CD4-positive, alpha-beta T cell (primary cell): ENCODE measurements around the gene XYLT1. TPM values are rescaled to one million over a fixed set of nuclear protein-coding genes. Genes with fewer than 3 reads are reported as not detected.

Experiments used
- ATAC-seq: fragments of 200-7000 bp; cut with Tn5 transposase; one replicate; pipeline ENCODE4 v1.10.0; 2022; ENCODE audit warnings: mild to moderate bottlenecking; ENCODE audit not compliant: poor library complexity
- CTCF ChIA-PET: fragments of 350-600 bp; sonication (Branson Sonifier 250); formaldehyde crosslinking; loops from one replicate; lab custom pipeline; 2021; ENCODE audit warnings: antibody characterized with exemption, inconsistent platforms; lab: Charles Lee
- POLR2A ChIA-PET: fragments of 350-600 bp; sonication (Branson Sonifier 250); formaldehyde crosslinking; loops from one replicate; lab custom pipeline; 2021; ENCODE audit warnings: antibody characterized with exemption, inconsistent platforms; lab: Charles Lee
- DNase-seq, 14 experiments: peaks; one replicate each; pipeline ENCODE4 v3.0.0-alpha.2; 2013 to 2020; ENCODE audit warnings: mixed read lengths in 2 of 14
- H3K27ac ChIP-seq, 2 donors: one replicate each; pipeline versions ENCODE4 v1.5.1 to v1.7.0; 2013; ENCODE audit warnings: low read length in 2 of 2, low read depth in 1 of 2, mild to moderate bottlenecking in 1 of 2
- H3K27me3 ChIP-seq, 2 experiments: 1 replicate in 1 of 2; 2 replicates in 1 of 2; pipeline versions ENCODE4 v1.6.1 to v1.7.0; 2013; ENCODE audit warnings: low read length in 2 of 2, control low read depth in 1 of 2, mild to moderate bottlenecking in 1 of 2, moderate library complexity in 1 of 2; ENCODE audit not compliant: insufficient read depth in 2 of 2, control insufficient read depth in 1 of 2
- H3K36me3 ChIP-seq: one replicate; pipeline ENCODE4 v1.6.1; 2013; ENCODE audit warnings: low read length, control low read depth; ENCODE audit not compliant: insufficient read depth
- H3K4me1 ChIP-seq: one replicate; pipeline ENCODE4 v1.6.1; 2013; ENCODE audit warnings: low read length, control low read depth; ENCODE audit not compliant: insufficient read depth
- H3K4me3 ChIP-seq: one replicate; pipeline ENCODE4 v1.5.1; 2013; ENCODE audit warnings: mild to moderate bottlenecking, low read length, moderate library complexity
- H3K9me3 ChIP-seq, 2 experiments: 1 replicate in 1 of 2; 2 replicates in 1 of 2; pipeline versions ENCODE4 v1.6.1 to v1.7.0; 2013; ENCODE audit warnings: low read length in 2 of 2, mild to moderate bottlenecking in 2 of 2, control low read depth in 1 of 2, moderate library complexity in 1 of 2; ENCODE audit not compliant: control insufficient read depth in 1 of 2, insufficient read depth in 1 of 2
- H3K27ac Mint-ChIP-seq: one replicate; pipeline ENCODE4 v1.8.0; 2020; ENCODE audit warnings: mixed read lengths
- H3K27me3 Mint-ChIP-seq: one replicate; pipeline ENCODE4 v1.8.0; 2021; ENCODE audit warnings: mixed read lengths
- H3K36me3 Mint-ChIP-seq: one replicate; pipeline ENCODE4 v1.8.0; 2021; ENCODE audit warnings: low read depth, mixed read lengths
- H3K4me1 Mint-ChIP-seq: one replicate; pipeline ENCODE4 v1.8.0; 2021; ENCODE audit warnings: low read depth, mixed read lengths
- H3K4me3 Mint-ChIP-seq: one replicate; pipeline ENCODE4 v1.8.0; 2020; ENCODE audit warnings: mild to moderate bottlenecking, mixed read lengths
- H3K9me3 Mint-ChIP-seq: one replicate; pipeline ENCODE4 v1.8.0; 2020; ENCODE audit warnings: mixed read lengths
- intact Hi-C, 2 experiments: fragments of 100-400 bp; cut with DNase I in 1 of 2; cut with micrococcal nuclease in 1 of 2; formaldehyde crosslinking; loops; one replicate each; pipeline versions ENCODE4 v1.15.1 to v1.9.0; 2023 to 2025; cut with DNase I, micrococcal nuclease
- total RNA-seq, 174 experiments: library from RNA in 2 of 174; stranded (reverse) in 2 of 174; gene quantifications; one replicate each; pipeline ENCODE4 v1.2.3 and lab custom pipeline; 2021 to 2026
- TF ChIP-seq, protein P1 (sequence below): fragments of 200-600 bp; IDR thresholded peaks from one replicate; pipeline ENCODE4 v1.8.0; 2022; ENCODE audit warnings: antibody characterized with exemption, mild to moderate bottlenecking

Gene XYLT1
- total RNA-seq, 2 experiments from 2014 or later, result 26.0 to 27.1 TPM

DNA sequence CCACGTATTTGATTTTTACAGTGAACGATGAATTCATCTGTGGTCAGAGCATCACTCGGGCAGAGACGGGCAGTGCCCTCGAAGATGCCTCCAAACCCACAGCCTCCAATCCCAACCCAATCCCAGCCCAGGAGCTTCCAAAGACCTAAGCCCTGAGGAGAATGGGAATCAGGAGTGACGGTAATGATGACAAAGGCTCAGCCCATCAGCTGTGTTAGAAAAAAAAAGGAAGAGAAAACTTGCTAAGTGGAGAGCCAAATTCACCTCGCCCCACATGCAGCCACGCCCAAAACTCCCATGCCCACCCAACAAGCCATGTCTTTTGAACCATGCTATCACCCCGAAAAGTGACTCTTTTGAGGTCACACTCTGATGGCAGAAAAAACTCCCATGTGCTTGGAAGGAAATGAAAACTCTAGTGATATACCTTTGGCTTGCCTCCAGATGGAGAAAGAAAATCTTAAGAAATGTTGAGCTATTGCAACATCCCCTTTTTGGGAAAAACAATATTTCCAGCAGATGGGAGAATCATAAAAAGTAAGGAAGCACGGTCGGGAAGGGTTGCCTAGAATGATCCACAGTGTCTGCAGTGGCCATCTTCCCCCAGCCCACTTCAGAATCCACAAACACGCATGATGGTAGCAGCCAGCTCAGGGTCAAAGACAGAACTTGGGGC lies 37.7 kb downstream of the XYLT1 start:
- ATAC-seq (no peak), DNase-seq (no peak)
- H3K27ac ChIP-seq, result no peak overlapping the region
- intact Hi-C loops, result no loop called here
- H3K4me3 ChIP-seq, result no peak overlapping the region
- no peaks in the 10 kb centered on the region for H3K27me3 ChIP-seq
- H3K4me1 ChIP-seq, result peaks cover 3% of the 10 kb centered on the region
- ChIA-PET CTCF (interaction anchor here (0.7 kb wide), 1 partner anchor 298 kb away, joined by 3 read pairs; no protein-coding TSS in a partner anchor), POLR2A (interaction anchor here (1.0 kb wide), 1 partner anchor 18 kb away, joined by 3 read pairs; no protein-coding TSS in a partner anchor)
- Mint-ChIP-seq H3K4me3 (no peak overlapping the region), H3K9me3 (no peaks in the 10 kb centered on the region), H3K27me3 (no peaks in the 10 kb centered on the region), H3K4me1 (peaks cover 42% of the 10 kb centered on the region), H3K27ac (no peak overlapping the region), H3K36me3 (peaks cover 5% of the 10 kb centered on the region)
- TF ChIP-seq, protein P1, sequence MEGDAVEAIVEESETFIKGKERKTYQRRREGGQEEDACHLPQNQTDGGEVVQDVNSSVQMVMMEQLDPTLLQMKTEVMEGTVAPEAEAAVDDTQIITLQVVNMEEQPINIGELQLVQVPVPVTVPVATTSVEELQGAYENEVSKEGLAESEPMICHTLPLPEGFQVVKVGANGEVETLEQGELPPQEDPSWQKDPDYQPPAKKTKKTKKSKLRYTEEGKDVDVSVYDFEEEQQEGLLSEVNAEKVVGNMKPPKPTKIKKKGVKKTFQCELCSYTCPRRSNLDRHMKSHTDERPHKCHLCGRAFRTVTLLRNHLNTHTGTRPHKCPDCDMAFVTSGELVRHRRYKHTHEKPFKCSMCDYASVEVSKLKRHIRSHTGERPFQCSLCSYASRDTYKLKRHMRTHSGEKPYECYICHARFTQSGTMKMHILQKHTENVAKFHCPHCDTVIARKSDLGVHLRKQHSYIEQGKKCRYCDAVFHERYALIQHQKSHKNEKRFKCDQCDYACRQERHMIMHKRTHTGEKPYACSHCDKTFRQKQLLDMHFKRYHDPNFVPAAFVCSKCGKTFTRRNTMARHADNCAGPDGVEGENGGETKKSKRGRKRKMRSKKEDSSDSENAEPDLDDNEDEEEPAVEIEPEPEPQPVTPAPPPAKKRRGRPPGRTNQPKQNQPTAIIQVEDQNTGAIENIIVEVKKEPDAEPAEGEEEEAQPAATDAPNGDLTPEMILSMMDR, result no peak
- H3K36me3 ChIP-seq, result peaks cover 9% of the 10 kb centered on the region
- no peaks in the 10 kb centered on the region for H3K9me3 ChIP-seq

DNA sequence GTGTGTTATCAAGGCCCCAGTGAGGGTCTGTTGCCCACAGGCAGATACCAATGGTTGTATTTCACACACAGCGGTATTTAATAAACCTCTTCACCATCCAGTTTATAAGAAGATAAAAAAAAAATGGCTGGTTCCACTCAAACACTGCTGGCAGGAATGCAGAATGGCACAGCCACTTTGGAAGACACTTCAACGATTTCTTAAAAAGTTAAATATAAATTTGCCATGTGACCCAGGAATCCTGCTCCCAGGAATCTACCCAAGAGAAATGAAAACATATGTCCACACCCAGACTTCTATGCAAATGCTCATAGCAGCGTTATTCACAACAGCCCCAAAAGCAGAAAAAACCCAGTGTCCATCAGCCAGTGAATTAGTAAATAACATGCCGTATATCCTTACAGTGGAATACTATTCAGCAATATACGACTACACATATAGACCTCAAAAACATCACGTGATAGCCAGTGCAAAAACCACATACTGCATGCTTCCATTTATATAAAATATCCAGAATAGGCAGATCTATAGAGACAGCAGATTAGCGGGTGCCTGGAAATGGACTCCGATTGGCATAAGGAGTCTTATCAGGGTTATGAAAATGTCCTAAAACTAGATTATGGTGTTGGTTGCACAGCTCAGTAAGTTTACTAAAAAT lies 38.7 kb downstream of the XYLT1 start:
- no peak overlapping the region for H3K27ac ChIP-seq
- no peaks in the 10 kb centered on the region for H3K27me3 Mint-ChIP-seq
- POLR2A ChIA-PET, result no interaction called here
- no peaks in the 10 kb centered on the region for H3K27me3 ChIP-seq
- H3K4me1 ChIP-seq, result peaks cover 3% of the 10 kb centered on the region
- DNase-seq (no peak), ATAC-seq (no peak)
- peaks cover 33% of the 10 kb centered on the region for H3K4me1 Mint-ChIP-seq
- no peak overlapping the region for H3K4me3 Mint-ChIP-seq
- peaks cover 9% of the 10 kb centered on the region for H3K36me3 ChIP-seq
- no peak overlapping the region for H3K4me3 ChIP-seq
- TF ChIP-seq, protein P1, result no peak
- no peaks in the 10 kb centered on the region for H3K9me3 ChIP-seq
- peaks cover 5% of the 10 kb centered on the region for H3K36me3 Mint-ChIP-seq
- intact Hi-C loops, result no loop called here
- no peaks in the 10 kb centered on the region for H3K9me3 Mint-ChIP-seq
- no peak overlapping the region for H3K27ac Mint-ChIP-seq
- CTCF ChIA-PET, result interaction anchor here (0.7 kb wide), 1 partner anchor 297 kb away, joined by 3 read pairs; no protein-coding TSS in a partner anchor

DNA sequence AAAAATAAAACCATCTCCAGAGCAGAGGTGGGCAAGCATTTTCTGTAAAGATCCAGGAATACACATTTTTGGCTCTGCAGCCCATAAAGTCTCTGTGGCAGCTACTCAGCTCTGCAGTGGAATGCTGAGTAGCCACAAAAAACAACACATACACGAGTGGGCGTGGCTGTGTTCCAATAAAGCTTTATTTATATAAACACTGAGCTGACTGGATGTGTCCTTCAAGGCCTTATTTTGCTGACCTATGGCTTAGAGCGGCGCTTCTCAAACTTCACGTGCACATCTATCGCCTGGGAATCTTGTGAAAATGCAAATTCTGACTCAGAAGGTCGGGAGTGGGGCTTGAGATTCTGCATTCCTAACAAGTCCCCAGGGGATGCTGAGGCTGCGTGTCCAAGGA lies 39.7 kb downstream of the XYLT1 start:
- no peak for ATAC-seq
- intact Hi-C loops, result no loop called here
- H3K9me3 Mint-ChIP-seq, result no peaks in the 10 kb centered on the region

More for the DNA sequence above, 39.7 kb downstream of the XYLT1 start:
- Mint-ChIP-seq H3K27ac (no peak overlapping the region), H3K4me1 (peaks cover 28% of the 10 kb centered on the region), H3K36me3 (peaks cover 9% of the 10 kb centered on the region), H3K27me3 (no peaks in the 10 kb centered on the region), H3K4me3 (no peak overlapping the region)
- peak in 1 of 14 experiments; percentile 17 for DNase-seq
- ChIA-PET POLR2A (no interaction called here), CTCF (no interaction called here)
- H3K27ac ChIP-seq, result no peak overlapping the region
- H3K4me1 ChIP-seq, result peaks cover 3% of the 10 kb centered on the region
- TF ChIP-seq, protein P1, result no peak
- no peak overlapping the region for H3K4me3 ChIP-seq
- no peaks in the 10 kb centered on the region for H3K9me3 ChIP-seq
- H3K27me3 ChIP-seq, result no peaks in the 10 kb centered on the region
- peaks cover 9% of the 10 kb centered on the region for H3K36me3 ChIP-seq
